Left renal pelvis (tissue), 4 donors: ENCODE data around the gene UFD1. TPM values are rescaled to one million over a fixed set of nuclear protein-coding genes. Genes with fewer than 3 reads are reported as not detected.
A peak's percentile ranks its signal among the peaks of the same experiment; 100 is the strongest.

Experiments used
- DNase-seq, 4 donors: peaks; one replicate each; pipeline ENCODE4 v3.0.0-alpha.2; 2013; ENCODE audit warnings: low read depth in 4 of 4, low spot score in 3 of 4
- polyA plus RNA-seq, 4 donors: library from polyadenylated mRNA; unstranded; fragments of 120-200 nt; gene quantifications; one replicate each; pipeline ENCODE4 v1.2.1, GENCODE V29; 2013; ENCODE audit not compliant: insufficient read length in 4 of 4

Gene UFD1
- polyA plus RNA-seq, 4 donors, result 47.5 to 75.4 (median 61.7) TPM

DNA sequence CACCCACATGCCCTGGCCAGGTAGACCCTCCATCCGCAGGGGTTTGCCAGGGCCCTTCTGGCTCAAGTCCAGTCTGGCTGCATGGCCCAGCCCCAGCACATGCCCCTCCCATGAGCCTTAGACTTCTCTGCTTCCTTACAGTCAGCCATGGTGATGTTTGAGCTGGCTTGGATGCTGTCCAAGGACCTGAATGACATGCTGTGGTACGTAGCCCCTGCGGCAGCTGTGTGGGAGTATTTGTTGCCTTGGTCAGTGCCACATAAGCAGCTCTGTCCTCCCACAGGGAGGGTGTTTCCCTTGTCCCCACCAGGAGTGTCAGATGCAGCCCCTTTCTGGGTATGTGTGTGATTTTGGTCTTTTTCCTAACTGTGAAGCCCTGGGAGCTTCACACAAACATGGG lies 18.3 kb upstream of the UFD1 start:
- DNase-seq, result no peak

DNA sequence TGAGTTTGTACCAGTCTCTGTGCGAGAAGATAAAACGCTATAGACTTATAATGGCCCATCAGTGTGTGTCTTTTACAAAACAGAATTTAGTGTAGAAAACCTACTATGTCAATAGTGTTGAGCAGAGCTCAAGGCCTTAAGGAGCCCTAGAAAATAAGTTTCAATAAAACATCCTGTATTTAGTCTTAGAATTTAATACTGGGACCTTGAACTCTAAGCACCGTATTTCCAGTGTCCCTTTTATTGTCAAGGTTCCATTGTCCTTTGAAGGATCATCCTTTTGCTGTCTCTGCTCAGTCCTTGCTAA lies 17.3 kb upstream of the UFD1 start:
- no peak for DNase-seq

- no peak for DNase-seq
These were observed 16.8 kb upstream of the UFD1 start for GRCh38 chr22:19495562-19496323.

DNA sequence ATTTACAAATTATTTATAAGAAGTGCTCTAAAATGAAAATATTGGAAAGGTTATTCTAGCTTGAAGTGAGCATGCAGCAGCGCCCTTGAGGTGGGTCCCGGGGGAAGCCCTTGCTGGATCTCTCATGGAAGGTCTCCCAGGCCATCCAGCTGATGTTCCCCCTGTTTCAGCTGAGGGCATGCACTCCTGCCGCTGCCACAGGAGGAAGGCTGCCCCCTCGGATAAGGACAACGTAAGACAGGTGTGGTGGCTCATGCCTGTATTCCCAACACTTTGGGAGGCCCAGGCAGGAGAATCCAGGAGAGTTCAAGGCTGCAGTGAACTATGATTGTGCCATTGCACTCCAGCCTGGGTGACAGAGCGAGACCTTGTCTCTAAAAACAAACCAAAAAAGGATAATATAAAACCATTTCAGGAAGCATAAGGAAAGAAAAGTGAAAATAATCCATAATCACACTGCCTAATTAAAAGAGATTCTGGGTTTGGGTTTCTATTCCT lies 15.7 kb upstream of the UFD1 start:
- DNase-seq, result no peak

DNA sequence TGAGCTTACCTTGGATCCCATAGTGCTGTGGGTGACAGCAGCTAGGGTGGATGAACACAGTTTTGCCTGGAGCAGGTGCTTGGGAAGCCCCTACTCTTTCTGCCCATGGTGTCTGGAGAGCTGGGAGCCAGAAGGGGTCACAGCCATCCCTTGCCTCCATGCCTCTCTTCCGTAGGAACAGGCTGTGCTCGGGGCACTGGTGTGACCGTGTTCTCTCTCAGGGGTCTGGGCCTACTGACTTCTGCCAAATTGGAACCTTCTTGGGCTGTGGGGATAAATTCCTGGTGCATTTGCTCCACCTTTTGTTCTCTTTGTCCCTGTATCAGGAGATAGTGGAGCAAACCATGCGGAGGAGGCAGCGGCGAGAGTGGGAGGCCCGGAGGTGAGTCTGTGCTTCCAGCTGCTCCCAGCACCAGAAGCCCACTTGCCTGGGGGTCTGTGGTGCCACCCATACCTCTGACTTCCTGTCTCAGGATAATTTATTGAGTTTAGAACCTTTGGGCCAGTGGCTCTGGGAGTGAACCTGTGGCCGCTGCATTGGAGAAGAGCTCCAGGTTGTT lies 15.1 kb upstream of the UFD1 start:
- DNase-seq, result no peak

- DNase-seq, result no peak
These were observed 13.6 kb upstream of the UFD1 start for GRCh38 chr22:19492504-19493174.

- no peak for DNase-seq
These were observed 11.7 kb upstream of the UFD1 start for GRCh38 chr22:19490628-19491230.

GRCh38 chr22:19488884-19489843 lies 10.2 kb upstream of the UFD1 start:
- DNase-seq, result no peak

- no peak for DNase-seq
These were observed 9.3 kb upstream of the UFD1 start for GRCh38 chr22:19488285-19488684.

DNA sequence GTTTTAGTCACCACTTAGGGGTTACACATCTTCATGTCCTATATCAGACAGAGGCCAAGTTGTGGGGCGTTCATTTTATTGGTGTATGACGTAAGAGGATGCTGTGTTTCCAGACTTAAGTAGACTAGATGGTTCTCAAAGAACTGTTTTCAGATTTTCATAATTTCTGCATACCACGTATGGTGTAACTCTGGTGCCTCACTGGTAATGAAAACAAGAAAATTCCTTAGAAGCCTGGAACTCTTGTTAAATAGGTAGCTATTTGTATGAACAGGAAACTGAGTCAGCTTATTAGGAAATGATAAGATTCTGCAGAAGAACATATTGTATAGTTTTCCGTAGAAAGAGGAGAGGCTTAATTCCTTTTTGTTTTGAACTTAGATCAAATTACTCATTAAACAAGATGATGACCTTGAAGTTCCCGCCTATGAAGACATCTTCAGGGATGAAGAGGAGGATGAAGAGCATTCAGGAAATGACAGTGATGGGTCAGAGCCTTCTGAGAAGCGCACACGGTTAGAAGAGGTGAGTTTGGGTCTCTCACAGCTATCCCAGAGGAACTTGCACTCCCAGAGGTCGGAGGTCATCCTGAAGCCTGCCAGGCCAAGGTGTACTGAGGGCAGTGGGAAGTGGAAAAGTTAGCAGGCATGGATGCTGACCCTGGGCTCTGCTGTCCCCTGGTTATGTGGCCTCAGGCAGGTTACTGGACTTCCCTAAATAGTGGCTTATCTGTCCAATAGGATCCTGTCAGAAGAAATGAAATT lies 4.7 kb upstream of the UFD1 start:
- DNase-seq, result no peak

GRCh38 chr22:19482297-19482696 lies 3.3 kb upstream of the UFD1 start:
- no peak for DNase-seq

DNA sequence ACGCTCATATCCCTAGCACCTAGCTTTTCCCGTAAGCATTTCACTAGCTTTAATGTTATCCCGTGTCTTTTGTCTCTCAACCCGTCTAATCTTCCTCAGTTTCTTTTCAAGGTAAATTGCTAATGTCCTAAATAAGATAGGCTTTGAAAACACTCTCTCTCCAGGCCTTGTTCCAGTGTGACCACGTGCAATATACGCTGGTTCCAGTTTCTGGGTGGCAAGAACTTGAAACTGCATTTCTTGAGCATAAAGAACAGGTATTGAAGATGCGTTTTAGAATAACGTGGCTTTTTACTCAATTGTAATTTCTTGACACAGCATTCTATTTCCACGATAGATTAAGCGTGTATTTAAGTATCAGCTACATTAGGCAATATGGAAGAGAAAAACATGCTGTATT lies 1.8 kb upstream of the UFD1 start:
- DNase-seq, result no peak

DNA sequence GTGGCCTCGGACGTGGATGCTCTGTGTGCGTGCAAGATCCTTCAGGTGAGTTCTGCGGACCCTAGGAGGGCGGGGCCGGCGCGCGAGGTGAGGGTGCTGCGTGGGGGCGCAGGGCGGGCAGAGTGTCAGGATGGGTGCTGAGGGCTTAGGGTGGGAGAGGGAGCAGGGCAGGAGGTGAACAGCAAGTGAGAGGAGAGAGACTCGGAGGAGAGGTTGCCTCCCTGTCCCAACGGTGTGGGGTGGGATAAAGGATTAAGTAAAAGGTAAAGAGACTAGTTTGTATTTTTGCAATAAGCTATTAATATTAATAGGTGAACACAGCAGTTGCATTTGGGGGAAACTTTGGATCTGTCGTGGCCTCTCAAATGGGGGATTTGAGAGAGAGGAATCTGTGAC lies 1.2 kb upstream of the UFD1 start:
- no peak for DNase-seq

DNA sequence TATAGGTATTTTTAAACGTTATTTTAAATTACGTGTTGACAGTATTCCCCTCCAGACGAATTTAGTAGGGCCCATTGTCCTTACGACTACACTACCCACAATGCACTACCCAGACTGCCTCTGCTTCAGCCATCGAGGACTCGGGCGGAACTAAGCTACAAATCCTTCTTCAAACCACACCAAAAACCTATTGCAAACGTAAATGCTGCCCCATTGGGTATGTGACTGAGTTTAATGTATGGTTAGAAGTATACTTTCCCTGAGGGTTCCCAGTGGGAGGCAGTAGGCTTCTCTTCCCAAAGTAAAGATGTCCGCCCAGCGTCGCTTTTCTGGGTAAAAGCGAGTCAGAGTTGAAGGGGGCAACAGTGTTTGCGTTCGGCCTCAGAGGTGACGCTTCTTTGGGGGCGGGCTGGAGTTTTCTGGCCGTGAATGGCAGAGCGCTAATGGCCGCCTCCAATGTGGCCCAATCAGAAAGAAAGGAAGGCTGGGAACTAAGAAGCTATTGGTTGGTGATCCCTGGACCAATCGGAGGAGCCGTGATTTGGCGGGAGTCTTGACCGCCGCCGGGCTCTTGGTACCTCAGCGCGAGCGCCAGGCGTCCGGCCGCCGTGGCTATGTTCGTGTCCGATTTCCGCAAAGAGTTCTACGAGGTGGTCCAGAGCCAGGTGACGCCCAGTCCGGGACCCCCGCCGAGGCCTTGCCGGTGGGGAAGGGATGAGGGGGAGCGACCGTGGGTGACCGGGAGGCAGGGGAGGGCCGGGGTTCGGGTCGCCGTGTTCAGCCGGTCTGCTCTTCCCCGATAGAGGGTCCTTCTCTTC lies 571 bp upstream of the UFD1 start, which contains the start of gene CDC45:
Gene CDC45 (plus strand): TSS at position 566 of the 818 bp plus-strand sequence. CDS start 49 bp downstream, at position 615.
- peak; percentile 95 to 98 (median 98) for DNase-seq

GRCh38 chr22:19478045-19478900 lies 720 bp downstream of the UFD1 start:
- no peak for DNase-seq

- no peak for DNase-seq
These were observed 1.5 kb downstream of the UFD1 start for GRCh38 chr22:19477321-19478044.

DNA sequence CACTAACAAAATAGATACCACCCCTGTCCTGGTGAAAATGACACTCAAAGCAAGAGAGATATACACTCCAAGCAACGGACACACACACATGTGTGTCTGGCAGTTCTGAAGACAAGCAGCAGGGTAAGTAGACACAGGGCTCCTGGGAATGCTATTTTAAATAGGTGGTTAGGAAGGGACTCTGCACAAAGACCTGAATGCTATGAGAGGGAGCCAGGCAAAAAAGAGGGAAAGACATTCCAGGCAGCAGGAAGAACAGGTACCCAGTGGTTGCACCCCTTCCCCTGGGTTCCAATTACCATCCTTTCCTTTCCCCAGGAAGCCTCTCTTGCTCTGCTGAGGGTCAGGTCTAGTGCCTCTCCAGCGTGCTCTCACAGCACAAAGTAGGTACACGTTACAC lies 3.0 kb downstream of the UFD1 start:
- no peak for DNase-seq
